SK-MEL-5 (cell line): ENCODE data around the gene CHERP. TPM values are rescaled to one million over a fixed set of nuclear protein-coding genes. Genes with fewer than 3 reads are reported as not detected.
"Not testable (repeated sequence)": the region's sequence is repeated elsewhere in the genome, so short reads cannot be mapped to it uniquely, and the experiment has no call there.

Experiments
- DNase-seq: peaks from one replicate; pipeline ENCODE4 v3.0.0-alpha.2; 2016; ENCODE audit warnings: low read depth, low spot score
- in situ Hi-C: cut with HindIII; loops from 2 replicates; pipeline ENCODE4 v1.10.0; 2016; ENCODE audit warnings: low sequenced_read_pairs, high pct_unique_total_duplicates, low pct_unique_long_range_greater_than_20kb
- total RNA-seq: library from RNA; depleted of rRNA; stranded (reverse); fragments of >200 nt; shearing (Covaris generic); gene quantifications from 2 replicates; pipeline ENCODE4 v1.2.3, GENCODE V29; 2014

The CHERP gene
- total RNA-seq, 1 experiment from 2014 or later: 2.0 TPM

DNA sequence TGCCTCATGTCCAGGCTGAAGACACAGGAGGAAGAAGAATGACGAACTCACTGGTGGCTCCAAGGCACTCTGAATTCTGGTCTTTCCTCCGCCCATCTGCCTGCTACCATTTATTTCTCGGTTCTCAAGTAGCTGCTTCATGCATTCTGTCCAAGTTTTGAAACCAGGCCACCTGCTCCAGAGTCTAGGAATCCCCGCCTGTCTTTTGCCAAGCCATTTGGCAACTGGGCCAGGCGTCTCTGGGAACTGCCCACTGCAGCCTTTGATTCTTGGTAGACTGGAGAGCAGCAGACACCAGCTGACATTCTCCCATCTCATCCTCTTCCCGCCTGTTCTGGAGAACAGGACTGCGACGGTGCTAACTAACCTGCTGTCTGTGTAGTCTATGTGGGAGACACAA lies 19.1 kb upstream of the CHERP start:
- in situ Hi-C loops: no loop called here
- DNase-seq: no peak

DNA sequence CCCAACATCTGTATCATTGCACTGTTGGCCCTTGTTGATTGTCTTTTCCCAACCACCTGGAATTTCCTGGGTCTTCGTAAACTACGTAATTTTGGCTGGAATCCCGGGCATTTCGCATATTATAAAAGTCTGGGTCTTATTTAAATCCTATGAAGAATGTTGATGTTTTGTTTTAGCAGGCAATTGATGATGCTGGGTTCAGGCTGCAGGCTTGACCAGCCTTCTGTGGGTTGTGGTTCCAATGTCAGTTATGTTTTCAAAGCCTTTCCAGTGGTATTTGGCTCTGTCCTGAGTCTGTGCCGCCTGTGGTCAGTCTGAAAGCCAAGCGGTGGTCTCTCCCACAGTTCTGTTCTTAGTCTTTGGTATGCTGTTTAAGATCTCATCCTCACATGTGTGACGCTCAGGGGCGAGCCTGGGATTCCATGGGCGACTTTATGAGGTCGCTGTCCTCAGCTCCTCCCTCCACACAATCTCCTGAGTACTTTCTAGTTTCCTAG lies 17.6 kb upstream of the CHERP start:
- in situ Hi-C loops: no loop called here
- DNase-seq: no peak

DNA sequence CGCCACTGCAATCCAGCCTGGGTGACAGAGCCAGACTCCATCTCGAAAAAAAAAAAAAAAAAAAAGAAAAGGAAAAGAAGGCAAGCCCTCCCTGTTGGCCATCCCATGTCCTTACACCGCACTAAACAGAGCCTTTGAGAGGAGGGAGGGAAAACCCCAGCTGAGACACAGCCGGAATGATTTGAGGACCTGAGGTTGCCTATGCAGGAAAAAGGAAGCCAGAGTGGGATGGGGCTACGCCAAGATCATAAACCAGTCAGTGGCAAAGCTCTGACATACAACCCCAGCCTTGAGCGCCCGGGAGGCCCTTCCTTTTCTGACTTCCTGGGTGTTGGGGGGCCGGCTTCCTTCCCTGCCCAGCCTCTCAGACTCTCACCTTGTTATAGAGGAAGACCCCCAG lies 12.5 kb upstream of the CHERP start:
- DNase-seq: no peak
- in situ Hi-C loops: no loop called here

DNA sequence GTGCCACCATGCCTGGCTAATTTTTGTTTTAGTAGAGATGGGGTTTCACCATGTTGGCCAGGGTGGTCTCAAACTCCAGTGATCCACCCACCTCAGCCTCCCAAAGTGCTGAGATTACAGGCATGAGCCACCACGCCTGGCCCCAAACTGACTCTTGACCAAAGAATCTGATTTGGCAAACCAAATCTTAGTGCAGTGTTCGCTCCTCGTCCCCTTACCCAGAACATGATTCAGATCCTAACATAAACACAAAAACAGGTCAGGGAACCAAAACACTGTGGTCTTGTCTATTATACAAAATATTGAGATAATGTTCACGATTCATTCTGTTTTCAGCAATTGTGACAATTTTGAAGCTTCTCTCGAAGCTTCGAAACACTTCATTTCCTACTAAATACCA lies 9.7 kb upstream of the CHERP start:
- DNase-seq, in situ Hi-C loops: not testable (repeated sequence)

DNA sequence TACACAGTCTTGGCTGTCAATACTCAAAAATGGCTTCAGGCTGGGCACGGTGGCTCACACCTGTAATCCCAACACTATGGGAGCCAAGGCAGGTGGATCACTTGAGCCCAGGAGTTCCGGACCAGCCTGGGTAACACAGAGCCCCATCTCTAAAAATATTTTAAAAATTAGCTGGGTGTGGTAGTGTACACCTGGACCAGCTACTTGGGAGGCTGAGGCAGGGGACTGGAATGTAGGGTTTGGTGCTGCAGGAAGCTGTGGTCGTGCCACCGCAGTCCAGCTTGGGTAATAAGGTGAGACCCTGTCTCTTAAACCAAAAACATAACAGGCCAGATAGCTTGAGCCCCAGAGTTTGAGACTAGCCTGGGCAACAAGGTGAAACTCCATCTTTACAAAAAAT lies 6.7 kb upstream of the CHERP start:
- DNase-seq: no peak
- in situ Hi-C loops: no loop called here

DNA sequence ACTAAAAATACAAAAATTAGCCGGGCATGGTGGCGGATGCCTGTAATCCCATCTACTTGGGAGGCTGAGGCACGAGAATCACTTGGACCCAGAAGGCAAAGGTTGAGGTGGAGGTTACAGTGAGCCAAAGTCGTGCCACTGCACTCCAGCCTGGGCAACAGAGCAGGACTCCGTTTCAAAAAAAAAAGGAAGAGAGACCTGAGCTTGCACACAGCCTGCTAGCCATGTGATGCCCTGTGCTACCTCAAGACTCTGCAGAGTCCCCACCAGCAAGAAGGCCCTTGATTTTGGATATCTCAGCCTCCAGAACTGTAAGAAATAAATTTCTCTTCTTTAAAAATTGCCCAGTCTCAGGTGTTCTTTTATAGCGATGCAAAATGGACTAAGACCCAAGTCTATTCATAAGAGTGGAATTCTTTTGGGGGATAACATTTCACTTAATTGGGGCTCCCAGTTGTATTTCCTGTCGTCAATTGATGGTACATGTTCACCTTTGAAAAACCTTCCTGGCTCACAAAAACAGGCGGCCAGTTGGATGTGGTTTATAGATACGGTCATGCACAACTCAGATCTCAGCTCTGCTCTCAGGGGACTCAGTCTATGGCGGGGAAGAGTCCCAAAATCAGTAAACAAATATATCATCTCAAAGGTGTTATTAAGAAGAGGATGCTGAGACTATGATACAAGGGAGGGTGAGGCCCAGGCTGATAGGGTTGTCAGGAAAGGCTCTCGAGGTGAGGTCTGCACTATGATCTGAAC lies 2.4 kb upstream of the CHERP start:
- no peak for DNase-seq
- in situ Hi-C loops: no loop called here

DNA sequence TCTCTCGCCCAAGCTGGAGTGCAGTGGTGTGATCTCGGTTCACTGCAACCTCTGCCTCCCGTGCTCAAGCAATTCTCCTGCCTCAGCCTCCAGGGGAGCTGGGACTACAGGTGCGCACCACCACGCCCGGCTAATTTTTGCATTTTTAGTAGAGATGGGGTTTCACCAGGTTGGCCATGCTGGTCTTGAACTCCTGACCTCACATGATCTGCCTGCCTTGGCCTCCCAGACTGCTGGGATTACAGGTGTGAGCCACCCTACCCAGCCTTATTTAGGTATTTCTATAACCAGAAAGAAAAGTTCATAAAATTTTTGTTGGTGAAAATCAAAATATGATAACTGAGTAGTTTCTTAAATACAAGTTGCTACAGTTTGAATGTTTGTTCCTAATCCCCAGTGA lies 1.5 kb upstream of the CHERP start:
- in situ Hi-C loops: not testable (repeated sequence)

DNA sequence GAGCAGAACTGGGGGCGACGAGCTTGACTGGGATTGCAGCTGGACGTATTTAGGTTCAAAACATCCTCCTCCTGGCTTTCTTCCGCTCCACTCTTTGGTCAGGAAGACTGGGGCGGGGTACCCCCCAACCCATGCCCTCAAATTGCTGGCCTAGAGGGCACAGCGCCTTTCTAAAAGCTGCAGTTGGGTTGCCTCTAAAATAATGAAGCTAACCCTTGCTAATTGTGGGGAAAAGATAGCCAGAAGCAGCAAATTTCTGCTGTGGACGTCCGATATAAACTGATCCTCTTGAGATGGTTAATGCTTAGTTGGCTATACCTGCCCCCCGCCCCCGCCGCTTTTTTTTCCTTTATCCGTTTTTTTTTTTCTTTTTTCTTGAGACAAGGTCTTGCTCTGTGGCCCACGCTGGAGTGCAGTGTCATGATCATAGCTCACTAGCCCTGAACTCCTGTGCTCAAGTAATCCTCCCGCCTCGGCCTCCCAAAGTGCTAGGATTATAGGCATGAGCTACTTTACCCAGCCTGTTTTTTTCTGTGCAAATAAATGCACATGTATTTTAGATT lies 754 bp upstream of the CHERP start:
- peak; percentile 2 for DNase-seq
- in situ Hi-C loops: no loop called here

More for the DNA sequence above, 1.5 kb upstream of the CHERP start:
- not testable (repeated sequence) for DNase-seq

DNA sequence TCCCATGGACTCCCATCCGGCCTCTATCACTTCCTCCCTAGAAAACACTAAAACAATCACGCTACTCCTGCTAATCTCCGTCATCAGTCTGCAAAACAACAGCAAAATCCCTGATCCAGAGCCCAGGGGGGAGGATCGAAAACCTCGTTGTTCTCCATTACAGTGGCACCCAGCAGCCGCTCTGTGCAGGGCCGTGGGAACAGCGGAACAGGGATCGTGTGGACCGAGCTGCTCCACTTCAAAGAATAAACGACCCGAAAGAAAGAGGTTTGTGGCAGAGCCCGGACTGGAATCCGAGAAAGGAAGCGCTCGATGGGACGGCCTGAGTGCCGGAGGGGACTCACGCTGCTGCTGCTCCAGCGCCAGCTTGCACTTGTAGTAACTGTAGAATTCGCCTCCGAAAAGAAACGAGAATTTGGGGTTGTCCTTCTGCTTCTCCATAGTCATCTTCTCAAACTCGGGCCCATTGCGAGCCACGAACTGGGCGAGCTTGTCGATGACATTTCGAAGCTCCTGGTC lies 652 bp downstream of the CHERP start:
- DNase-seq: peak; percentile 5
- in situ Hi-C loops: no loop called here

DNA sequence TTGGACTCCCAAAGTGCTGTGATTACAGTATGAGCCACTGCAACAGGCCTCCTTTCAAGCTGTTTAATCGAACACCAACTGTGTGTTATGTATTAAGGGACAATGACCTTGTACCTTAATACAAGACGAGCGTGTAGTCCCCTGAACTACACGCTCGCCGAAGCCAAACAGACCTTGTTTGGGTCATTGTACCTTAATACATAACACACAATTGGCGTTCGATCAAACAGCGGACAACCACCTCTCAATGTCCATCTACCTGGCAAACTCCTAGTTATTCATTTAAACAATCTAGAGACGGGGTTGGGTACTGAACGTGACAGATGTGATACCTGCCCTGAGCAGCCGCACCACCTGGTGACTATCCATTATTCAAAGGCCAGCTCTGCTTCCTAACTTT lies 1.3 kb downstream of the CHERP start:
- no peak for DNase-seq
- in situ Hi-C loops: no loop called here

DNA sequence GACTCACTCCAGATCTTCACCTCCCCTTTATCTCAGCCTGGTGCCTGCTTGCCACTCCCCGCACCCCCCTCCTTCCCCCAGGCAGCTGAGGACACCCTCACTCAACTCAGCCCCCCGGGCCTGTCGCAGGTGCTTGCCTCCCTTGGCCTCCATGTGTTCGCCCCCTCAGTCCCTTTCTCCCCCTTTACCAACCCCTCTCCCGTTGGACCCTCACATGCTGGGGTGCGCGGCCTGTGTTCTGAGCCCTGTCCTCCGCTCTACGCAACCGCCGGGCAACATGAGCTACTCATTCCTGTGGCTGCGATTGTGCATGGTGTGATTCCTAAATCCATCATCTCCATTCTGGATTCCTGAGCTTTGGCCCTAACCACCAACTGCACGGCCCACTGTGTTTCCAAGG lies 5.1 kb downstream of the CHERP start:
- in situ Hi-C loops: no loop called here
- no peak for DNase-seq

DNA sequence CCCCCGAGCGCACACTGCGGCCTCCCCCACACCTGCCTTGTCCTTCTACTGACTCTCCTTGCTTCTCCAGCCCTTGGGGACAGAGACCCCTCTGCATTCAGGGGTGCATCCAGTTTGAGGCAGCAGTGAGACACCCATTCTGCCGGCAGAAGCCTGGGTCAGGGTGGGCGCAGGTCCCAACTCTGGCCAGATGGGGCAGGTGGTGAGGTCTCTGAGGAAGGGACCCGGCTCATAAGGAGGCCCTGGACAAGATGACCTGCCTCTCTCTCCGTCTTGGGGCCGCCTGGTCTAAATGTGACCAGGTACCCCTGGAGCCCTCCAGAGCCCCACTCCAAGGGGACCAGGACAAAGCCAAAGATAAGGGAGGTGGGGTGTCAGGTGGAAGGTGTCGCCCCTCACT lies 6.1 kb downstream of the CHERP start:
- DNase-seq: no peak
- in situ Hi-C loops: no loop called here

DNA sequence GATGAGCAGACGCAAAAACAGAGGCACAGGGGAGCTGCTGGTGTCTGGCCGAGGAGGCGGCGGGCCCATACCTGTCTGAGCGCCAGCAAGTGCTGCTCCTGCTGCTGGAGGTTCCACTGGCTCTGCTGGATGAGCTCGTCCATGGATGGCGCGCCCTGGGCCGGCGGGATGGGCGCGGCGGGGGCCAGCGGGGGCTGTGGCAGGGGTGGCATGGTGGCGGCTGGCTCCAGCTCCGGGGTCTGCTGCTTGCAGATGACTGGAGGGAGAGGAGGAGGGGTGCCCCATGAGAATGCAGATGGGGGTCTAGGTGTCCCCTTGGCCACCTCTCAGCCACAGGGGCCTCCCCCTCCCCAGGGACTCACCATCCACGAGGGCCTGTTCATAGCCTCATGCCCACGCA lies 6.9 kb downstream of the CHERP start:
- in situ Hi-C loops: no loop called here
- no peak for DNase-seq

DNA sequence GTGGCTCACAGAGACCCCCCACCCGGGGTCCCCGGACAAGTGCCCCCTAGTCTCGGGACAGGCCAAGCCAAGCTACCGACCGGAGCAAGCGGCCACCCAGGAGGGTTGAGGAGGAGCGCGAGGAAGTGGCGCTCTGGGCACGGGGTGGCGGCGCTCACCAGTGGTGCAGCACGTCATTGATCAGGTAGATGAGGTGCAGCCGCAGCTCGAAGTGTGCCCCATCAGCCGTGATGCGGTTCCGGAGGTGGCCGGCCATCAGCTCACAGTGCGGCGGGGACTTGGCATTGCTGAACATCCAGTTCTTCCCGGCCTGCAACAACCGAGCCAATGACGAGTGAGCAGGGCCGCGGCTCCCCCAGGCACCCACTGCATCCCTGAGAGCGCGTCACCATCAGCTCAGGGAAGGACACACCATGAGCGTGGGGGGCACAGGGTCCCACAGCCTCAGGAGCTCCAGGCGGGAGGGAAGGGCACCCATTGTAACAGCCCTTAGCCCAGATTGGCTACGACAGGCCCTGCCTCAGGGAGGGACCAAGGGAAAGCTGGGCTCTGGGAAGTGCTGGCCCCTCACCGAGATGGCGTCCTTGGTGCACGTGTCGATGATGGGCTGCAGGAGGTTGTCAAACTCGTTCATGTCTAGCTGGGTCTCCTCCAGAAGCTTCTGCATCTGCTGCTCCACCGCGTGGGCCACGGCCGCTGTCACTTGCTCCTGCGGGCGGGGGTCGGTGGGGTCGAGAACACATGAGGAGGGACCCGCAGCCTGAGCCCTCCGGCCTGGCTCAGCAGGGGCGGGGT lies 9.6 kb downstream of the CHERP start:
- in situ Hi-C loops: no loop called here
- DNase-seq: no peak

DNA sequence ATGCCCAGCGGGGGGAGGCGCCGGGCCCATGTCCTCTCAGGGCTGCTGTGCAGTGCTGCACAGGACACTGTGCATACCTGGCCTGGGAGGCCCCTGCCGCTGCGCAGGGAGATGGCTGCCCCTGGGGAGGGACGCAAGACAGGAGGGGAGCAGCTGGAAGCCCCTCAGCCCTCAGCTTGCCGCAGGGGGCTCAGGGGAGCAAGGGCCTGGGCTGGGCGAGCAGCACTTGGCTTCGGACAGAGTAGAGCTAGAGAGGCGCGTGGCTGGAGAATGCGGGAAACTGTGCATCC lies 10.9 kb downstream of the CHERP start:
- in situ Hi-C loops: no loop called here
- no peak for DNase-seq

DNA sequence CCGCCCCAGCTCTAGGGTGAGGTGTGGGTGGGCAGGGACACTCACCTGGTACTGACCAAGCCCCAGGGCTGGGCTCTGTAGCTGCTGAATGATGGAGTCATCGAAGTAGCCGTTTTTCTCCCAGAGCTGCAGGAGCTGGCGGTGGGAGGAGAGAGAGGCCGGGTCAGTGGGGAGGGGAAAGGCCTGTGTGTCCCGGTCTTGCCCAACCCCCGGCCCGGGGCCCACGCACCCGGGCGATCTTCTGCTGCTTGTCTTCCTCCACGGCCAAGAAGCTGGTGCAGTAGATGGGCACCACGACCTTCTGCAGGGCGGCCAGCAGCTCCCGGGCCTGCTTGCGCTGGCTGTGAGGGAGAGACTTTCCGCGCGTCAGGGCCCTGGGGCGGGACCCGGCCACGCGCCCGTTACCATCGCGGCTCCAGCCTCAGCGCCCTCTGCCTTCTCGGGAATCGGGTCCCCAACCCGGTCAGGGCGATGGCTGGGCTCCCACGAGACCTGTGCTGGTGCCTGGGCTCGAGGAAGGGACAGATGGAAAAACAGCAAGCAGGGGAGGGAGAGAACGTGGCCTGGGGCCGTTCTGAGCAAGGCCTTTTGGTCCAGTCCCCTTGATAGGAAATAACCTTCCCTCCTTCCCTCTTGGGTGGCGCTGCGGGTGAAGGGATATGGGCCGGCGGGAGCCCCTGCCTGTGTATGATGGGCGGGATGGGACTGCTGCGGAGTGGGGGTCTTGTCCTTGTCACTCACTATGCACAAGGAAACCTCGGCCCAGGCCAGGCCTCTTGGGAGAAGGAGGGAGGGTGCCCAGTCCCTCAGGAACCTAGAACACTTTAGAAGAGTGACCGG lies 11.5 kb downstream of the CHERP start:
- in situ Hi-C loops: no loop called here
- no peak for DNase-seq

DNA sequence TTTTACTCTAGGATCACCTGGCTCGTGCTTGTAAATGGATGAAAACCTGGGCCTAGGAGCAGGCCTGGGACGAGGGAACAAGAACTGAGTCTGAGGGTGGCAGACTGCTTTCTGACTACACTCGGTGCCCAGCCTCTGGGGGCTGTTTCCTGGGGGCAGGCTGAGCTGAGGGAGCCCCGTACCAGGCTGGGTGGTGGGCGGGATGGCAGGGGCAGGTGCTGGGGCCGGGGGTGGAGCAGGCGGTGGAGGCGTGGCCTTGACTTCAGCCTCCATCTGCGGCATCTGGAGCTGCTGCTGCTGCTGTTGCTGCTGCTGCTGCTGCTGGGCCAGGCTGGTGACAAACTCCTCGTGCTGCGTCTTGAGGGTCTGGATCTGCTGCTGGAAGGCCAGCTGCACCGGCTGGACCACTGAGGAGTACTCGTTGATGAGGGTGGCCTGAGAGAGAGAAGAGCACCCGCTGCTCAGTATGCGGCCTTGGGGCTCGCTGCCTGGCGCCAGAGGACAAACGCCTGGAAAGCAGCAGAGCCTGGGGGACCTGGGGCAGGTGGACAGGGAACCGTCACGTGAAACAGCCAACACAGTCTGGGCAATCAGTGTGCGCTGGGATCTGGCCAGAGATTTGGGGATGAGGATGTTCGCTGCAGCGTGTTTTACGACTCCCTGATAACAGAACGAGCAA lies 12.6 kb downstream of the CHERP start:
- DNase-seq: no peak
- in situ Hi-C loops: no loop called here
